ENCODE measurements around the gene PCDHGA12. TPM values are rescaled to one million over a fixed set of nuclear protein-coding genes. Genes with fewer than 3 reads are reported as not detected.
"Not testable (repeated sequence)": the region's sequence is repeated elsewhere in the genome, so short reads cannot be mapped to it uniquely, and the experiment has no call there.

The PCDHGA12 gene
- total and polyA plus RNA-seq, 5 donors from 2014 or later, result not detected

DNA sequence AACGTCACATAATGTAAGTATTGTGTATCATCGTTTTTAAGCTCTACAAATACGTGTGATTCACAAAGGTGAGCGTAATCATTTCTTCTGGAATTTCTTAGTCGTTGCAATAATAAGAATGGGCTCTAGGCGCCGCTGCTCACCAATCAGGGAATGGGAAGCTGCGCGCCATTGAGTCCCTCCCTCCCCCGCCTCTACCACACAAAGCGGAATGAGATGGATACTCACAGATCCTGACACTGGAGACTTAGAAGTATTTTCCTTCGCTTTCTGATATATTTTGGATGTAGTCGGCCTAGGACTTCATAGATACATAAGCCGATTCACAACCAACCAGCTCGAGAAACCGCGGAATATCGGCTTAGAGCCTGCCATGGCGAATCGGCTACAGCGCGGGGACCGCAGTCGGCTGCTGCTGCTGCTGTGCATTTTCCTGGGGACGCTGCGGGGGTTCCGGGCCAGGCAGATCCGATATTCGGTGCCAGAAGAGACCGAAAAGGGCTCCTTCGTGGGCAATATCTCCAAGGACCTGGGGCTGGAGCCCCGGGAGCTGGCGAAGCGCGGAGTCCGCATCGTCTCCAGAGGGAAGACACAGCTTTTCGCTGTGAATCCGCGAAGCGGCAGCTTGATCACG lies 9.3 kb upstream of the PCDHGA12 start, which contains the start of gene PCDHGA11:
PCDHGA11 (plus strand) TSS at position 197 of the 634 bp plus-strand sequence; CDS start at position 374, 177 bp downstream.
- Histone ChIP-seq H3K27me3 (ENCODE audit: control insufficient read depth, insufficient read depth, low read length) (peaks cover 55% of the 10 kb centered on the region), H3K27ac (ENCODE audit: insufficient read depth, low read length, poor library complexity, severe bottlenecking) (no peak within 1 kb of the TSS), H3K36me3 (ENCODE audit: control insufficient read depth, insufficient read depth, low read length) (no peaks in the 10 kb centered on the region), H3K9me3 (ENCODE audit: control insufficient read depth in 2 of 2, low read length in 2 of 2) (peaks cover 24 to 60% of the 10 kb centered on the region in 2 experiments), H3K4me3 (ENCODE audit: low read depth, low read length) (peak within 1 kb of the TSS; percentile 34), H3K4me1 (ENCODE audit: control insufficient read depth, insufficient read depth, low read length, poor library complexity, severe bottlenecking) (peaks cover 9% of the 10 kb centered on the region)
- Mint-ChIP-seq H3K36me3 (peaks cover 13% of the 10 kb centered on the region), H3K27me3 (peaks cover 69% of the 10 kb centered on the region), H3K4me1 (peaks cover 0 to 19% (median 6%) of the 10 kb centered on the region in 4 donors), H3K27ac (peak within 1 kb of the TSS in 2 of 3 donors; percentile 26 to 58), H3K4me3 (peak within 1 kb of the TSS; percentile 54 to 80 (median 66)), H3K9me3 (peaks cover 0 to 48% (median 19%) of the 10 kb centered on the region in 7 donors)
- no peak for ATAC-seq (ENCODE audit: low read depth in 2 of 2)
- DNase-seq, result peak in 1 of 3 donors; percentile 55

- H3K27me3 ChIP-seq (ENCODE audit: control insufficient read depth, insufficient read depth, low read length), result peaks cover 53% of the 10 kb centered on the region
- no peak overlapping the region for H3K4me3 ChIP-seq (ENCODE audit: low read depth, low read length)
Measured at GRCh38 chr5:141421489-141421855, 8.8 kb upstream of the PCDHGA12 start.

GRCh38 chr5:141422742-141423291 lies 7.5 kb upstream of the PCDHGA12 start:
- H3K4me1 ChIP-seq (ENCODE audit: control insufficient read depth, insufficient read depth, low read length, poor library complexity, severe bottlenecking), result peaks cover 4% of the 10 kb centered on the region
- Mint-ChIP-seq H3K36me3 (peaks cover 13% of the 10 kb centered on the region), H3K27ac (no peak overlapping the region), H3K4me1 (peaks cover 0 to 18% (median 5%) of the 10 kb centered on the region in 4 donors), H3K27me3 (peaks cover 59% of the 10 kb centered on the region), H3K9me3 (peaks cover 0 to 52% (median 20%) of the 10 kb centered on the region in 7 donors), H3K4me3 (no peak overlapping the region)
- H3K4me3 ChIP-seq (ENCODE audit: low read depth, low read length), result no peak overlapping the region
- no peak overlapping the region for H3K27ac ChIP-seq (ENCODE audit: insufficient read depth, low read length, poor library complexity, severe bottlenecking)
- DNase-seq, result no peak
- H3K27me3 ChIP-seq (ENCODE audit: control insufficient read depth, insufficient read depth, low read length), result peaks cover 46% of the 10 kb centered on the region
- no peak for ATAC-seq (ENCODE audit: low read depth in 2 of 2)
- peaks cover 24 to 56% of the 10 kb centered on the region in 2 experiments for H3K9me3 ChIP-seq (ENCODE audit: control insufficient read depth in 2 of 2, low read length in 2 of 2)
- no peaks in the 10 kb centered on the region for H3K36me3 ChIP-seq (ENCODE audit: control insufficient read depth, insufficient read depth, low read length)

More at GRCh38 chr5:141421489-141421855, 8.8 kb upstream of the PCDHGA12 start:
- Histone ChIP-seq H3K36me3 (ENCODE audit: control insufficient read depth, insufficient read depth, low read length) (no peaks in the 10 kb centered on the region), H3K4me1 (ENCODE audit: control insufficient read depth, insufficient read depth, low read length, poor library complexity, severe bottlenecking) (peaks cover 9% of the 10 kb centered on the region), H3K27ac (ENCODE audit: insufficient read depth, low read length, poor library complexity, severe bottlenecking) (no peak overlapping the region), H3K9me3 (ENCODE audit: control insufficient read depth in 2 of 2, low read length in 2 of 2) (peaks cover 24 to 56% of the 10 kb centered on the region in 2 experiments)
- ATAC-seq (ENCODE audit: low read depth in 2 of 2) (no peak), DNase-seq (no peak)
- Mint-ChIP-seq H3K36me3 (peaks cover 13% of the 10 kb centered on the region), H3K27ac (peak overlapping the region in 1 of 3 donors; percentile 58), H3K9me3 (peaks cover 0 to 48% (median 19%) of the 10 kb centered on the region in 7 donors), H3K4me3 (peak overlapping the region in 3 of 4 donors; percentile 34 to 80 (median 69)), H3K27me3 (peaks cover 68% of the 10 kb centered on the region), H3K4me1 (peaks cover 0 to 19% (median 6%) of the 10 kb centered on the region in 4 donors)

- no peak for DNase-seq
- peaks cover 41% of the 10 kb centered on the region for H3K27me3 Mint-ChIP-seq
- H3K9me3 Mint-ChIP-seq, result peaks cover 0 to 42% (median 9%) of the 10 kb centered on the region in 7 donors
- Histone ChIP-seq H3K4me1 (ENCODE audit: control insufficient read depth, insufficient read depth, low read length, poor library complexity, severe bottlenecking) (no peaks in the 10 kb centered on the region), H3K9me3 (ENCODE audit: control insufficient read depth in 2 of 2, low read length in 2 of 2) (peaks cover 6 to 26% of the 10 kb centered on the region in 2 experiments), H3K27ac (ENCODE audit: insufficient read depth, low read length, poor library complexity, severe bottlenecking) (no peak overlapping the region), H3K27me3 (ENCODE audit: control insufficient read depth, insufficient read depth, low read length) (peaks cover 28% of the 10 kb centered on the region), H3K36me3 (ENCODE audit: control insufficient read depth, insufficient read depth, low read length) (no peaks in the 10 kb centered on the region), H3K4me3 (ENCODE audit: low read depth, low read length) (no peak overlapping the region)
- H3K4me3 Mint-ChIP-seq, result no peak overlapping the region
- no peak for ATAC-seq (ENCODE audit: low read depth in 2 of 2)
- H3K4me1 Mint-ChIP-seq, result peaks cover 3 to 19% (median 4%) of the 10 kb centered on the region in 4 donors
- H3K36me3 Mint-ChIP-seq, result peaks cover 10% of the 10 kb centered on the region
- H3K27ac Mint-ChIP-seq, result no peak overlapping the region
Measured at GRCh38 chr5:141427783-141428426, 2.4 kb upstream of the PCDHGA12 start.

GRCh38 chr5:141431286-141431685 lies 979 bp downstream of the PCDHGA12 start:
- H3K4me3 ChIP-seq (ENCODE audit: low read depth, low read length), result no peak overlapping the region
- Mint-ChIP-seq H3K4me3 (peak overlapping the region in 3 of 4 donors; percentile 35 to 72 (median 60)), H3K4me1 (peaks cover 3 to 19% (median 4%) of the 10 kb centered on the region in 4 donors), H3K27me3 (peaks cover 37% of the 10 kb centered on the region), H3K36me3 (peaks cover 10% of the 10 kb centered on the region), H3K9me3 (peaks cover 0 to 45% (median 8%) of the 10 kb centered on the region in 7 donors), H3K27ac (peak overlapping the region in 1 of 3 donors; percentile 43)
- no peaks in the 10 kb centered on the region for H3K36me3 ChIP-seq (ENCODE audit: control insufficient read depth, insufficient read depth, low read length)
- peaks cover 6 to 21% of the 10 kb centered on the region in 2 experiments for H3K9me3 ChIP-seq (ENCODE audit: control insufficient read depth in 2 of 2, low read length in 2 of 2)
- peaks cover 16% of the 10 kb centered on the region for H3K27me3 ChIP-seq (ENCODE audit: control insufficient read depth, insufficient read depth, low read length)
- no peak for ATAC-seq (ENCODE audit: low read depth in 2 of 2)
- no peak for DNase-seq
- no peak overlapping the region for H3K27ac ChIP-seq (ENCODE audit: insufficient read depth, low read length, poor library complexity, severe bottlenecking)
- no peaks in the 10 kb centered on the region for H3K4me1 ChIP-seq (ENCODE audit: control insufficient read depth, insufficient read depth, low read length, poor library complexity, severe bottlenecking)

- Mint-ChIP-seq H3K9me3 (peaks cover 0 to 40% (median 8%) of the 10 kb centered on the region in 7 donors), H3K4me1 (peaks cover 3 to 19% (median 4%) of the 10 kb centered on the region in 4 donors), H3K27me3 (peaks cover 37% of the 10 kb centered on the region)
- H3K36me3 Mint-ChIP-seq; DNase-seq; H3K27ac ChIP-seq (ENCODE audit: insufficient read depth, low read length, poor library complexity, severe bottlenecking); H3K4me1 ChIP-seq (ENCODE audit: control insufficient read depth, insufficient read depth, low read length, poor library complexity, severe bottlenecking); H3K36me3 ChIP-seq (ENCODE audit: control insufficient read depth, insufficient read depth, low read length); H3K27ac Mint-ChIP-seq; ATAC-seq (ENCODE audit: low read depth in 2 of 2); H3K4me3 Mint-ChIP-seq; H3K4me3 ChIP-seq (ENCODE audit: low read depth, low read length): not testable (repeated sequence)
- Histone ChIP-seq H3K27me3 (ENCODE audit: control insufficient read depth, insufficient read depth, low read length) (peaks cover 17% of the 10 kb centered on the region), H3K9me3 (ENCODE audit: control insufficient read depth in 2 of 2, low read length in 2 of 2) (peaks cover 6 to 21% of the 10 kb centered on the region in 2 experiments)
Measured at GRCh38 chr5:141432308-141432707, 2.0 kb downstream of the PCDHGA12 start.

DNA sequence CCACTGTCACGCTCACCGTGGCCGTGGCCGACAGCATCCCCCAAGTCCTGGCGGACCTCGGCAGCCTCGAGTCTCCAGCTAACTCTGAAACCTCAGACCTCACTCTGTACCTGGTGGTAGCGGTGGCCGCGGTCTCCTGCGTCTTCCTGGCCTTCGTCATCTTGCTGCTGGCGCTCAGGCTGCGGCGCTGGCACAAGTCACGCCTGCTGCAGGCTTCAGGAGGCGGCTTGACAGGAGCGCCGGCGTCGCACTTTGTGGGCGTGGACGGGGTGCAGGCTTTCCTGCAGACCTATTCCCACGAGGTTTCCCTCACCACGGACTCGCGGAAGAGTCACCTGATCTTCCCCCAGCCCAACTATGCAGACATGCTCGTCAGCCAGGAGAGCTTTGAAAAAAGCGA lies 2.4 kb downstream of the PCDHGA12 start:
- not testable (repeated sequence) for H3K4me3 Mint-ChIP-seq; H3K27ac Mint-ChIP-seq; H3K27ac ChIP-seq (ENCODE audit: insufficient read depth, low read length, poor library complexity, severe bottlenecking); H3K36me3 Mint-ChIP-seq; H3K4me1 ChIP-seq (ENCODE audit: control insufficient read depth, insufficient read depth, low read length, poor library complexity, severe bottlenecking); H3K4me3 ChIP-seq (ENCODE audit: low read depth, low read length); DNase-seq; H3K36me3 ChIP-seq (ENCODE audit: control insufficient read depth, insufficient read depth, low read length); ATAC-seq (ENCODE audit: low read depth in 2 of 2)
- Mint-ChIP-seq H3K9me3 (peaks cover 0 to 40% (median 8%) of the 10 kb centered on the region in 7 donors), H3K4me1 (peaks cover 3 to 19% (median 4%) of the 10 kb centered on the region in 4 donors), H3K27me3 (peaks cover 37% of the 10 kb centered on the region)
- H3K27me3 ChIP-seq (ENCODE audit: control insufficient read depth, insufficient read depth, low read length), result peaks cover 17% of the 10 kb centered on the region
- peaks cover 6 to 21% of the 10 kb centered on the region in 2 experiments for H3K9me3 ChIP-seq (ENCODE audit: control insufficient read depth in 2 of 2, low read length in 2 of 2)

Data from CD4-positive, CD25-positive, alpha-beta regulatory T cell (primary cell).